Endodermal cell (in vitro differentiated cells): ENCODE results near the gene OR51F1. TPM values are rescaled to one million over a fixed set of nuclear protein-coding genes. Genes with fewer than 3 reads are reported as not detected.
"Not testable (repeated sequence)": the region's sequence is repeated elsewhere in the genome, so short reads cannot be mapped to it uniquely, and the experiment has no call there.

Experiments
- DNase-seq: peaks from one replicate; pipeline ENCODE4 v3.0.0-alpha.2; 2017
- H3K27ac ChIP-seq: 2 replicates; pipeline ENCODE4 v1.5.1; 2013; ENCODE audit warnings: mild to moderate bottlenecking, low read depth, low read length, moderate library complexity
- H3K27me3 ChIP-seq: 2 replicates; pipeline ENCODE4 v1.6.1; 2013; ENCODE audit warnings: mild to moderate bottlenecking, low read length, moderate library complexity; ENCODE audit not compliant: insufficient read depth, control insufficient read depth, poor library complexity, severe bottlenecking
- H3K36me3 ChIP-seq: 2 replicates; pipeline ENCODE4 v1.7.0; 2013; ENCODE audit warnings: mild to moderate bottlenecking, low read length, moderate library complexity; ENCODE audit not compliant: control insufficient read depth, insufficient read depth
- H3K4me1 ChIP-seq: one replicate; pipeline ENCODE4 v1.7.0; 2013; ENCODE audit warnings: low read length; ENCODE audit not compliant: control insufficient read depth, insufficient read depth
- H3K4me3 ChIP-seq: 2 replicates; pipeline ENCODE4 v1.5.1; 2013; ENCODE audit warnings: mild to moderate bottlenecking, low read length, moderate library complexity
- H3K9ac ChIP-seq: 2 replicates; pipeline ENCODE4 v1.6.1; 2013; ENCODE audit warnings: mild to moderate bottlenecking, low read length, moderate library complexity; ENCODE audit not compliant: poor library complexity, severe bottlenecking; ENCODE audit errors: extremely low read depth
- H3K9me3 ChIP-seq: 2 replicates; pipeline ENCODE4 v1.6.1; 2013; ENCODE audit warnings: mild to moderate bottlenecking, low read length, moderate library complexity; ENCODE audit not compliant: control insufficient read depth
- H3K27ac Mint-ChIP-seq: 2 replicates; pipeline ENCODE4 v1.8.0; 2020; ENCODE audit warnings: mixed read lengths
- H3K27me3 Mint-ChIP-seq: 2 replicates; pipeline ENCODE4 v1.8.0; 2021; ENCODE audit warnings: mild to moderate bottlenecking, mixed read lengths; ENCODE audit not compliant: insufficient read depth
- H3K36me3 Mint-ChIP-seq: 2 replicates; pipeline ENCODE4 v1.8.0; 2020; ENCODE audit warnings: low read depth, mixed read lengths
- H3K4me1 Mint-ChIP-seq: 2 replicates; pipeline ENCODE4 v1.8.0; 2020; ENCODE audit warnings: mixed read lengths
- H3K4me3 Mint-ChIP-seq: 2 replicates; pipeline ENCODE4 v1.8.0; 2020; ENCODE audit warnings: mild to moderate bottlenecking, moderate library complexity, mixed read lengths
- H3K9me3 Mint-ChIP-seq: 2 replicates; pipeline ENCODE4 v1.8.0; 2020; ENCODE audit warnings: mild to moderate bottlenecking, mixed read lengths
- CTCF ChIP-seq: fragments of 200-600 bp; sonication (generic); conservative IDR thresholded peaks from 2 replicates; pipeline ENCODE4 v1.5.0; 2021; ENCODE audit warnings: antibody characterized with exemption, mild to moderate bottlenecking
- WGBS, 2 experiments: methylation state at CpG; one replicate each; pipeline versions ENCODE4 v1.1.5 to v1.1.7; 2013; ENCODE audit warnings: missing lambda C conversion rate in 2 of 2, mixed read lengths in 1 of 2; ENCODE audit not compliant: insufficient coverage in 1 of 2, insufficient read length in 1 of 2; 5-methylcytosine and 5-hydroxymethylcytosine counted together
- total RNA-seq, 2 donors: library from RNA; stranded (reverse); fragmentation: NEBNext Ultra II Directional in 1 of 2; extraction: Animal tissue kit (Norgen Biotek cat#: 25700) in 1 of 2; gene quantifications; 2 replicates in 1 of 2; 3 replicates in 1 of 2; pipeline ENCODE4 v1.2.1, GENCODE V29; 2021

OR51F1 gene
- total RNA-seq, 2 donors from 2014 or later = not detected

- not testable (repeated sequence) for H3K4me3 Mint-ChIP-seq, H3K27me3 Mint-ChIP-seq, H3K36me3 ChIP-seq, H3K4me1 Mint-ChIP-seq, H3K4me3 ChIP-seq, H3K27ac Mint-ChIP-seq, H3K27me3 ChIP-seq, H3K4me1 ChIP-seq, H3K27ac ChIP-seq, H3K9me3 ChIP-seq, H3K36me3 Mint-ChIP-seq, H3K9me3 Mint-ChIP-seq, H3K9ac ChIP-seq
- peak; percentile 87 for DNase-seq
- WGBS, 2 experiments = 93 to 98% methylated on average over 23 to 33 of the region's 33 CpGs
- TF ChIP-seq CTCF = peak; percentile 75
These were observed 46.9 kb downstream of the OR51F1 start for GRCh38 chr11:4722616-4723534.

Other genes with a start within 250 kb of the OR51F1 start
- not detected for gene OR52M1, start 224.7 kb downstream of the OR51F1 start, total RNA-seq
- not detected for gene OR52I2, start 188.2 kb downstream of the OR51F1 start, total RNA-seq
- not detected for gene OR52I1, start 175.9 kb downstream of the OR51F1 start, total RNA-seq
- gene TRIM68, start 161.7 kb downstream of the OR51F1 start, total RNA-seq = 10 to 100 TPM; 11.3 to 13.8 TPM
- not detected for gene OR51D1, start 132.5 kb downstream of the OR51F1 start, total RNA-seq
- gene OR51E1, start 126.0 kb downstream of the OR51F1 start, total RNA-seq = not detected
- gene OR51E2, start 72.1 kb downstream of the OR51F1 start, total RNA-seq = not detected
- not detected for gene MMP26, start 65.2 kb downstream of the OR51F1 start, total RNA-seq
- gene OR52R1, start 34.4 kb upstream of the OR51F1 start, total RNA-seq = not detected
- gene OR51F2, start 51.4 kb upstream of the OR51F1 start, total RNA-seq = not detected
- gene OR51S1, start 79.3 kb upstream of the OR51F1 start, total RNA-seq = not detected
- gene OR51T1, start 112.0 kb upstream of the OR51F1 start, total RNA-seq = not detected
- gene OR51A7, start 133.8 kb upstream of the OR51F1 start, total RNA-seq = not detected
- not detected for gene OR51G2, start 149.4 kb upstream of the OR51F1 start, total RNA-seq
- gene OR51G1, start 154.4 kb upstream of the OR51F1 start, total RNA-seq = not detected
- not detected for gene OR51A4, start 177.7 kb upstream of the OR51F1 start, total RNA-seq
- not detected for gene OR51A2, start 185.8 kb upstream of the OR51F1 start, total RNA-seq
- not detected for gene OR51L1, start 224.9 kb upstream of the OR51F1 start, total RNA-seq